ENCODE results near the gene EMP3.
A peak's percentile ranks its signal among the peaks of the same experiment; 100 is the strongest.
"Not testable (repeated sequence)": the region's sequence is repeated elsewhere in the genome, so short reads cannot be mapped to it uniquely, and the experiment has no call there.

EMP3 gene, protein sequence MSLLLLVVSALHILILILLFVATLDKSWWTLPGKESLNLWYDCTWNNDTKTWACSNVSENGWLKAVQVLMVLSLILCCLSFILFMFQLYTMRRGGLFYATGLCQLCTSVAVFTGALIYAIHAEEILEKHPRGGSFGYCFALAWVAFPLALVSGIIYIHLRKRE

DNA sequence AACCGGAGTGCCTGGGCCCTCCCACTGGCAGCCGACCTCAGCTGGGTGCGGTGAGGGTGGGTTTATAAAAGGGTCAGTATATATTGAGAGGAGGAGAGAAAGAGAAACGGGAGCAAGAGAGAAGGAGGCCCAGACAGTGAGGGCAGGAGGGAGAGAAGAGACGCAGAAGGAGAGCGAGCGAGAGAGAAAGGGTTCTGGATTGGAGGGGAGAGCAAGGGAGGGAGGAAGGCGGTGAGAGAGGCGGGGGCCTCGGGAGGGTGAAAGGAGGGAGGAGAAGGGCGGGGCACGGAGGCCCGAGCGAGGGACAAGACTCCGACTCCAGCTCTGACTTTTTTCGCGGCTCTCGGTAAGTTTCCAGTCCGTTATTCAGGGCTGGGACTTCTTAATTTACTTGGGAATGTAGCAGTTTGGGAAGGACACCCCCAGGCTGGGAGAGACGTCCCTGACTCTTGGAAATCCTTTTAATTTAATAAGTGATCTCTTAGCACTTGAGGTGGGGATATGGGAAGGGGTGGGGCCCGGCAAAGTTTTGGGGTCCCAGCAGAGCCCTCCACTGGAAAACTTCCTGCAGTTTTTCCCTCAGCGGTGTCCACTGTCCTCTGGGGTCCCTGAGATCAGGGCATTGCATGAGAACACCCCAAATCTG is at the start of gene EMP3:
Gene EMP3, plus strand, starts transcription at position 288 of the 646 bp plus-strand sequence. CDS start 1,293 bp downstream, outside the sequence.
- H3K27ac ChIP-seq (ENCODE audit: low read depth, low read length) = peak within 1 kb of the TSS; percentile 97
- H3K4me3 ChIP-seq (ENCODE audit: low read length) = peak within 1 kb of the TSS; percentile 67
- H3K36me3 ChIP-seq (ENCODE audit: control insufficient read depth, insufficient read depth, low read length) = no peaks in the 10 kb centered on the region
- H3K27me3 ChIP-seq (ENCODE audit: control insufficient read depth, insufficient read depth, low read length) = no peaks in the 10 kb centered on the region
- peaks cover 26% of the 10 kb centered on the region for H3K4me1 ChIP-seq (ENCODE audit: control insufficient read depth, insufficient read depth, low read length)
- peak within 1 kb of the TSS; percentile 84 for H3K9ac ChIP-seq (ENCODE audit: low read length)

- Histone ChIP-seq H3K36me3 (ENCODE audit: control insufficient read depth, insufficient read depth, low read length) (no peaks in the 10 kb centered on the region), H3K27me3 (ENCODE audit: control insufficient read depth, insufficient read depth, low read length) (no peaks in the 10 kb centered on the region), H3K27ac (ENCODE audit: low read depth, low read length) (no peak overlapping the region), H3K9ac (ENCODE audit: low read length) (no peak overlapping the region), H3K4me3 (ENCODE audit: low read length) (no peak overlapping the region), H3K4me1 (ENCODE audit: control insufficient read depth, insufficient read depth, low read length) (no peaks in the 10 kb centered on the region)
Measured at GRCh38 chr19:48279747-48280146, 45.6 kb upstream of the EMP3 start.

GRCh38 chr19:48283908-48284307 is 41.4 kb upstream of the EMP3 start:
- Histone ChIP-seq H3K4me3 (ENCODE audit: low read length) (no peak overlapping the region), H3K36me3 (ENCODE audit: control insufficient read depth, insufficient read depth, low read length) (peaks cover 2% of the 10 kb centered on the region), H3K9ac (ENCODE audit: low read length) (no peak overlapping the region), H3K27me3 (ENCODE audit: control insufficient read depth, insufficient read depth, low read length) (no peaks in the 10 kb centered on the region), H3K4me1 (ENCODE audit: control insufficient read depth, insufficient read depth, low read length) (no peaks in the 10 kb centered on the region), H3K27ac (ENCODE audit: low read depth, low read length) (no peak overlapping the region)

DNA sequence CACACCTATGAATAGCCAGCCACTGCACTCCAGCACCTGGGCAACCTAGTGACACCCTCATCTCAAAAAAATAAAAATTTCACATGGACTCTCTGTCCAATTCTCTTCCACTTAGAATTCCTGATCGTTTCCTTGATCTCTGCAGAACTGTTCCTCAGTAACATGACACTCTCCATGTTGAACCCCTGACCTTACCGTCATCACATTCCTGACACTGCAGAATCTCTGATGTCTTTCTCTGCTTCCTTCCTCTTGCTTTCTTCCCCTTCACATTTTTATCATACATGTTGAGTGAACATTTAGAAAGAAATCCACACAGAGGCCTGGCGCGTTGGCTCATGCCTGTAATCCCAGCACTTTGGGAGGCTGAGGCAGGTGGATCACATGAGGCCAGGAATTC is 40.5 kb upstream of the EMP3 start:
- peaks cover 2% of the 10 kb centered on the region for H3K36me3 ChIP-seq (ENCODE audit: control insufficient read depth, insufficient read depth, low read length)
- no peak overlapping the region for H3K9ac ChIP-seq (ENCODE audit: low read length)
- no peak overlapping the region for H3K27ac ChIP-seq (ENCODE audit: low read depth, low read length)
- H3K4me1 ChIP-seq (ENCODE audit: control insufficient read depth, insufficient read depth, low read length) = no peaks in the 10 kb centered on the region
- no peaks in the 10 kb centered on the region for H3K27me3 ChIP-seq (ENCODE audit: control insufficient read depth, insufficient read depth, low read length)
- H3K4me3 ChIP-seq (ENCODE audit: low read length) = no peak overlapping the region

DNA sequence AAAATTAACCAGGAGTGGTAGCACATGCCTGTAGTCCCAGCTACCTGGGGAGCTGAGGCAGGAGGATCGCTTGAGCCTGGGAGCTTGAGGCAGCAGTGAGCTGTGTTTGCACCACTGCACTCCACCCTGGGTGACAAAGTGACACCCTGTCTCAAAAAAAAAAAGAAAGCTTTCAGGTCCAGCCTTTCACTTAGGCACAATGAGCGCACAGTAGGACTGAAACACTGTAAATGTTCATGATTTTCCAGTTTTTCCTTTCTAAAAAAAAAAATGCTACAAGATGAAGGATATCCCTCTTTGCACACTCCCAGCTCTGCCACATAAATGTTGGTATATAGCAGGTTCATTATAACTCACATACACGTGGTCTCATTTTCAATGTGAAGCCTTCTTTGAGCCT is 37.6 kb upstream of the EMP3 start:
- Histone ChIP-seq H3K4me3 (ENCODE audit: low read length) (no peak overlapping the region), H3K27me3 (ENCODE audit: control insufficient read depth, insufficient read depth, low read length) (no peaks in the 10 kb centered on the region), H3K36me3 (ENCODE audit: control insufficient read depth, insufficient read depth, low read length) (peaks cover 2% of the 10 kb centered on the region), H3K4me1 (ENCODE audit: control insufficient read depth, insufficient read depth, low read length) (no peaks in the 10 kb centered on the region), H3K27ac (ENCODE audit: low read depth, low read length) (no peak overlapping the region), H3K9ac (ENCODE audit: low read length) (no peak overlapping the region)

GRCh38 chr19:48290401-48290770 is 35.0 kb upstream of the EMP3 start:
- Histone ChIP-seq H3K9ac (ENCODE audit: low read length) (no peak overlapping the region), H3K27ac (ENCODE audit: low read depth, low read length) (no peak overlapping the region)

DNA sequence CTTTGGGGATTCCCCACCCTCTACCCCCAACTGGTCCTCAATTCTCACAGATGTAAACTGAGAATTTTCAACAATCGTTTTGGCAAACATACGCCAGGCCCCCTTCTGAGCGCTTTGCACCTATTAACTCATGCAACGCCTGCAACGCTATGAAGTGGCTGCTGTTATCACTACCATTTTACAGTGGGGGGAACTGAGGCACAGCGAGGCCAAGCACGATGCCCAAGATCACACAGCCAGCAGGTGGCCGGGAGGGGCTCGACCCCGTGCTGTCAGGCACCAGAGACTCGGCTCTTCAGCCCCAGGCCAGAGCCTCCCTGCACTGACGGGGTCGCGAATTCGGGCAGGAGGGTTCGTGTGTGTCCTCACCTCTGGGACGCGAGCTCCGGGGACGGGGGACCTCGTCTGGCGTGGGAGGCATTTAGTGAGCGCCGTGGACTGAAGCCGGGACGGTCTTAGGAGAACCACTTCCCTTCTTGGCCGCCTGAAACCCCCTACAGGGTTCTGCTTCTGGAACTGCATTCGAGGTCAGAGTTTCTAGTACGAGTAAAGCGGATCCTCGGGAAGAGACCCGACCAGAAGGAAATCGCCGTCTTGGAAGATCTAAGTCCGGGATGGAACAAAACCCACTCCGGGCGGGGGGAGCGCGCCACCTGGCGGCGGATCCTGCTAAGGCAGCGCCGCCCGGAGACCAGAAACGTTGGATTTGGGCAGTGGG is 34.4 kb upstream of the EMP3 start:
- H3K27me3 ChIP-seq (ENCODE audit: control insufficient read depth, insufficient read depth, low read length) = peaks cover 3% of the 10 kb centered on the region
- H3K27ac ChIP-seq (ENCODE audit: low read depth, low read length) = no peak overlapping the region
- H3K4me3 ChIP-seq (ENCODE audit: low read length) = peak overlapping the region; percentile 59
- H3K9ac ChIP-seq (ENCODE audit: low read length) = peak overlapping the region; percentile 32
- H3K36me3 ChIP-seq (ENCODE audit: control insufficient read depth, insufficient read depth, low read length) = no peaks in the 10 kb centered on the region
- H3K4me1 ChIP-seq (ENCODE audit: control insufficient read depth, insufficient read depth, low read length) = no peaks in the 10 kb centered on the region

More at GRCh38 chr19:48290401-48290770, 35.0 kb upstream of the EMP3 start:
- Histone ChIP-seq H3K36me3 (ENCODE audit: control insufficient read depth, insufficient read depth, low read length) (peaks cover 2% of the 10 kb centered on the region), H3K27me3 (ENCODE audit: control insufficient read depth, insufficient read depth, low read length) (no peaks in the 10 kb centered on the region), H3K4me3 (ENCODE audit: low read length) (no peak overlapping the region), H3K4me1 (ENCODE audit: control insufficient read depth, insufficient read depth, low read length) (no peaks in the 10 kb centered on the region)

DNA sequence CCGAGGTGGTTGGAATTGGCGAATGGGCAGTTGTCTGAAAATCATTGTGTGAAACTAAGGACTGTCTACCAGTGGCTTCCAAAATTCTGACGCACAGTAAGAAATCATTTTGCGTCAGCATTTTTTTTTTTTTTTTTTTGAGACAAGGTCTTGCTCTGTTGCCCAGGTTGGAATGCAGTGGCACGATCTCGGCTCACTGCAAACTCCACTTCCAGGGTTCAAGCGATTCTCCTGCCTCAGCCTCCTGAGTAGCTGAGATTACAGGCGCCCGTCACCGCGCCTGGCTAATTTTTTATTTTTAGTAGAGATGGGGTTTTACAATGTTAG is 33.9 kb upstream of the EMP3 start:
- H3K27ac ChIP-seq (ENCODE audit: low read depth, low read length); H3K4me1 ChIP-seq (ENCODE audit: control insufficient read depth, insufficient read depth, low read length); H3K27me3 ChIP-seq (ENCODE audit: control insufficient read depth, insufficient read depth, low read length); H3K36me3 ChIP-seq (ENCODE audit: control insufficient read depth, insufficient read depth, low read length): not testable (repeated sequence)
- Histone ChIP-seq H3K9ac (ENCODE audit: low read length) (peak overlapping the region; percentile 32), H3K4me3 (ENCODE audit: low read length) (peak overlapping the region; percentile 59)

- Histone ChIP-seq H3K9ac (ENCODE audit: low read length) (no peak overlapping the region), H3K27me3 (ENCODE audit: control insufficient read depth, insufficient read depth, low read length) (peaks cover 3% of the 10 kb centered on the region), H3K4me1 (ENCODE audit: control insufficient read depth, insufficient read depth, low read length) (no peaks in the 10 kb centered on the region), H3K36me3 (ENCODE audit: control insufficient read depth, insufficient read depth, low read length) (no peaks in the 10 kb centered on the region), H3K4me3 (ENCODE audit: low read length) (no peak overlapping the region), H3K27ac (ENCODE audit: low read depth, low read length) (no peak overlapping the region)
Measured at GRCh38 chr19:48292798-48293197, 32.6 kb upstream of the EMP3 start.

DNA sequence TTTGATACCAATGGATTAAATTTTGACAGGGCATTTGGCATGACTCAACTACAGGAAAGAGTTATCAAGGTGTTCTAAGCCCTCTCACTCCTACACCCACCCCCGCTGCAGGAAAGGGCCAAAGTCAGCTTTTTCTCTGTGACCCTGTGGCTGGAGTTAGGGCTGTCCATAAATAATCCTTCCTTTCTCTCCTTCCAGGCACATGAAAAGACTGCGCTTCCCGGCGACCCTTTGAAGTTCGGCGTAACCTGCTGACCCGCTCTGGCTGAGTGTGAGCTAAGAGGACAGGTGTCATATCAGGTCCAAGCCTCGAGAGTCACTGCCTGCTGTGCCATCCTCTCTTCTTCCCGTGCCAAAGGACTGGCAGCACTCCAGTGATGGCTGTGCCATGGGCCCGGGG is 29.9 kb upstream of the EMP3 start:
- Histone ChIP-seq H3K27ac (ENCODE audit: low read depth, low read length) (no peak overlapping the region), H3K36me3 (ENCODE audit: control insufficient read depth, insufficient read depth, low read length) (no peaks in the 10 kb centered on the region), H3K27me3 (ENCODE audit: control insufficient read depth, insufficient read depth, low read length) (peaks cover 3% of the 10 kb centered on the region), H3K9ac (ENCODE audit: low read length) (no peak overlapping the region), H3K4me3 (ENCODE audit: low read length) (no peak overlapping the region), H3K4me1 (ENCODE audit: control insufficient read depth, insufficient read depth, low read length) (no peaks in the 10 kb centered on the region)

GRCh38 chr19:48296963-48297734 is 28.2 kb upstream of the EMP3 start:
- H3K9ac ChIP-seq (ENCODE audit: low read length) = no peak overlapping the region
- no peaks in the 10 kb centered on the region for H3K4me1 ChIP-seq (ENCODE audit: control insufficient read depth, insufficient read depth, low read length)
- H3K27ac ChIP-seq (ENCODE audit: low read depth, low read length) = no peak overlapping the region
- peaks cover 3% of the 10 kb centered on the region for H3K27me3 ChIP-seq (ENCODE audit: control insufficient read depth, insufficient read depth, low read length)
- no peak overlapping the region for H3K4me3 ChIP-seq (ENCODE audit: low read length)
- no peaks in the 10 kb centered on the region for H3K36me3 ChIP-seq (ENCODE audit: control insufficient read depth, insufficient read depth, low read length)

DNA sequence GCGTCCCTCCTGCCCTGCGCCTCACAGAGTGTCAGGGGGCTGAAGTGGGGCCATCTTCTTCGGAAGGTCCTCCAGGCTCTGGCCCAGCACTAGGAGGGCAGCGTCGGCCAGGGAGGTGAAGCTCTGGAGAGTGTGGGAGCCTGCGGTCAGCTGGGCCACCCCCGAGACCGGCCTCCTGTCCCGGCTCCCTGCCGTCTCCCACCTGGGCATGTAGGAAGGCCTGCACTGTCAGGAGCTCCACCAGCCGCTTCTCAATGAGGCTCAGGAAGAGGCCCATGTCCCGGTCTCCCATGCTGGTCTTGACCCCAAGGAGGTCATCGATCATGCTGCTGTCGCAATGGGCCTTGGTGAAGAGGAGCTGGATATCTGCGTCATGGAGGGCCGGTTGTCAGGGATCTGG is 27.4 kb upstream of the EMP3 start:
- no peak overlapping the region for H3K27ac ChIP-seq (ENCODE audit: low read depth, low read length)
- H3K27me3 ChIP-seq (ENCODE audit: control insufficient read depth, insufficient read depth, low read length) = peaks cover 3% of the 10 kb centered on the region
- H3K4me1 ChIP-seq (ENCODE audit: control insufficient read depth, insufficient read depth, low read length) = no peaks in the 10 kb centered on the region
- H3K4me3 ChIP-seq (ENCODE audit: low read length) = no peak overlapping the region
- no peaks in the 10 kb centered on the region for H3K36me3 ChIP-seq (ENCODE audit: control insufficient read depth, insufficient read depth, low read length)
- H3K9ac ChIP-seq (ENCODE audit: low read length) = no peak overlapping the region
